HG02763 (cell line): ENCODE results near the gene ZBTB18.

Experiments used
- ATAC-seq: cut with Tn5 transposase; IDR thresholded peaks from one replicate; pipeline ENCODE4 v1.9.1; 2021; ENCODE audit warnings: mild to moderate bottlenecking, moderate library complexity; ENCODE audit not compliant: unreplicated experiment

The ZBTB18 gene

DNA sequence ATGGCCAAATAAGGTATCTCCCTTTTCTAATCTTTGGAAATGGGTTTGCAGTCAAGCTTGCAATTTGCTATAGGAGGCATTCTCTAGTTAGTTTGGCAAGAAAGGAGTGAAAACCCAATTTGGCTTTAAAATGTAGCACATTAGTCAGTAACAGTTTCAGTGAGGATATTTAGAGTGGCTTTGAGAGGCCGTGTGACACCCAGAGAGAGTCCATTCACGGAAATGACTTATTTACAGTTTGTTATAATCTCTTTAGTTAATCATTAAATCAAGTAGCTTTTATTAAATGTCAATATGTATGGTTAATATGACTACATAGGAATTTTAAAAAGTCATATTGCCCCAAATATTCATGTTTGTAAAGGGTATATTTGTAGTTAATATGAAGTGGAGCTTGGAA lies 9.6 kb downstream of the ZBTB18 start:
- no peak for ATAC-seq

- no peak for ATAC-seq
Observed at GRCh38 chr1:244062156-244062725, 11.2 kb downstream of the ZBTB18 start.

DNA sequence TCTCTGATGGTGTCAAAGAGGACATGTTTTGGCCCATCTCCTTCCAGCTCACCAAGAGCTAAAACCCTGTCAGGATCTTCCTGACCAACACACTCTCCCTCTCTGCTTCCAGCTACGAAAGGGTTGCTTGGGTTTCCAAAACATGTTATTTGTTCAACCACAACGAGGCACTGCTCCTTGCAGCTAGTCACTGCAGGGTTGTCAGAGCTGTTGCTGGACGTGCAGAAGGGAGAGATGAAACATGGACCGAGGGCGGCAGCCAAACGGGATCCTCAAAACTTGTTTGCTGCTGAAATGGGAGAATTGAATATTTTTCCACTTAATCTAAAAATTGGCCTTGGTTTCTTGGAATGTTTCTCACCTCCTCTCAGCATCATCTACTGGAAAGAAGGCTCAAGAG lies 12.4 kb downstream of the ZBTB18 start:
- ATAC-seq = no peak

DNA sequence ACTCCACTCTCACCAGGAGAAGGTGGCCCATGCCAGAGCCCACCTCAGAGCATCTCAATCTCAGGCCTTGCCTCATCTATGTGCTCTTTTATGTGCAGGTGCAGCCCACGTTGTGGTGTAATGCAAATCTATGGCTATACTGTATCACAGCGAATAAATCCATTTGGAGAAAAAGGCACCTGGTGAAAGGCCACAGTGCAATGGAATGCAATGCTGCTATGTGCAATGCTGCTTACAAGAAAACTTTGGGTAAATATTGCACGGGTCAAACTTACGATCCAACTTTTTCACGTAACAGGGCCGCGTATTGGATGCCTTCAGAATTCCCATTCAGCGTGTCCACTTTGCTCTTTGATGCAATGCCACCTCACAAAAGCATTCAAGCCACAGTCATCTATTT lies 13.5 kb downstream of the ZBTB18 start:
- ATAC-seq = no peak

GRCh38 chr1:244065063-244065793 lies 14.1 kb downstream of the ZBTB18 start:
- ATAC-seq = no peak

DNA sequence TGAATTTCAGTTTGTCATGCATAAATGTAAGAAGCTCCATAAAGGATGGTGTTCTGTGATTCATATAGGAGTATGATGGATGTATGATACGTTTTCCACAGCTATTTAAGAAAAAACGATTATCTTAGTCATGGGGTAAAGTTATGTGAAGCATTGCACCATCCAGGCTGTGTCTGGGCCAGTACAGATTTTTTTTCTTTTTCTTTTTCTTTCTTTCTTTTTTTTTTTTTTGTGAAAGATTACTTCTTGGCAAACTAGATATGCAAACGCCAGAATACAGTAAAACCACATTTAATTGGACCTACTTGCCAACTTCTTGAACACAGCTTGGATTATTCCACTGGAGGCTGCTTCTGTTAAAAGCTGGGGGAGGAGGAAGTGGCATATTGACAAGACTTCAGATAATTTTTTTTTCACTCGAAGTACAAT lies 14.9 kb downstream of the ZBTB18 start:
- no peak for ATAC-seq

GRCh38 chr1:244066954-244067716 lies 16.1 kb downstream of the ZBTB18 start:
- ATAC-seq = no peak

DNA sequence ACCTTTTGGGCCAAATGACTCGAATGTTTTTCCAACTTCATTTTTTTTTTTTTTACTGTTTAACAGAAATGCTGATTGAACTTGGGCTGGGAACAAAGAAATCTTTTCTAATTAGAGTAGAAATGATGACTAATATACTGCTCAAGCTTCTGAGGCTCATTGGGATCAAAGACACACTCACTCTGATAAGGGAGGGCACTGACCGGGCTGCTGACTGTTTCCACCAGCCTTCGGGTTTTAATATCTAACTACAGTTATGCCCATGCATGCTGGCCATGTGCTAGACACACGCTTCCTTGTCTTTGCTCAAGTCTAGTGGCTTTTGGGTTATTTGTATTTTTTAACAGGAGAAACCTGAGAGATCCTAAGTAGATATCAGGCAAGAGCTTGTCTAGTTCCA lies 16.8 kb downstream of the ZBTB18 start:
- no peak for ATAC-seq

GRCh38 chr1:244068567-244068966 lies 17.5 kb downstream of the ZBTB18 start:
- no peak for ATAC-seq

GRCh38 chr1:244069326-244069898 lies 18.3 kb downstream of the ZBTB18 start:
- ATAC-seq = no peak

GRCh38 chr1:244074559-244075171 lies 23.6 kb downstream of the ZBTB18 start:
- ATAC-seq = peak; percentile 57

DNA sequence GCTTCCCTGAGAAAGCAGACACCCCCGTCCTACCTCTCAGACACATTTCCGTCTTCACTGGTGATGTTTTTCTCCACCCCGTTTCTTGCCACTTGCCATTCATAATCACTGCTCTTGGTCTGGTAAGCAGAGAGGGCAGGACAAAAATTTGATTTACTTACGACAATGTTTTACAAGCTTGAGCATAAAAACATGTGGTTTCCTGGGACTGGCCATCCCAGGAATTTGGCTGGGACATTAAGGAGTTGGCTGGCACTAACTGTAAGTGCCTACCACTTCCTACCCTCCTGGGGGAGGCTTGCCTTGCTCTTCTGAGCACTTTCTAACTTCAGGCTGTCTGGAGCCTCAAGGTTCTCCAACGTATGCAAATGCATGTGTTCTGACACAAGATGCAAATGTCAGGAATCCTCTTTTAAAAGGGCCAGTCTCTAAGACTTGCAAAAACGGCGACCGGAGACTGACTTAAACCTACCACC lies 24.2 kb downstream of the ZBTB18 start:
- ATAC-seq = no peak

DNA sequence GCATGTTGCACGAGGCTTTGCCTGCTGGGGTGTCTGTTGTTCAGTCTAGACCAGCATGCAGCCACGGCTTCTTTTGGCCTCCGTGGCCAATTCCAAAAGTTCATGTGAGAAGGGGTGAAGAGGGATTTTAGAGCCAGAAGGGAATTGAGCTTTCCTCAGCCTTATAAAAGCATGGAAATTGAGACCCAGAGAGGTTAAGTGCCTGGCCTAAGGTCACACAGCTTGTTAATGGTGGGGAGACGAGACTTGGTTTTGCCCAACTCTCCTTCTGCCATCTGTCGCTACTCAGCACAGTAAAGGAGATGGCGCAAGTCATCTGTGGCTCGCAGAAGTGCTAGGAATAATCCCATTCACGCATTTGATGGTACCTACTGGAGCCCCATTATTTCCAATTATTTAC lies 25.7 kb downstream of the ZBTB18 start:
- ATAC-seq = no peak

- ATAC-seq = no peak
Observed at GRCh38 chr1:244077473-244078220, 26.6 kb downstream of the ZBTB18 start.

DNA sequence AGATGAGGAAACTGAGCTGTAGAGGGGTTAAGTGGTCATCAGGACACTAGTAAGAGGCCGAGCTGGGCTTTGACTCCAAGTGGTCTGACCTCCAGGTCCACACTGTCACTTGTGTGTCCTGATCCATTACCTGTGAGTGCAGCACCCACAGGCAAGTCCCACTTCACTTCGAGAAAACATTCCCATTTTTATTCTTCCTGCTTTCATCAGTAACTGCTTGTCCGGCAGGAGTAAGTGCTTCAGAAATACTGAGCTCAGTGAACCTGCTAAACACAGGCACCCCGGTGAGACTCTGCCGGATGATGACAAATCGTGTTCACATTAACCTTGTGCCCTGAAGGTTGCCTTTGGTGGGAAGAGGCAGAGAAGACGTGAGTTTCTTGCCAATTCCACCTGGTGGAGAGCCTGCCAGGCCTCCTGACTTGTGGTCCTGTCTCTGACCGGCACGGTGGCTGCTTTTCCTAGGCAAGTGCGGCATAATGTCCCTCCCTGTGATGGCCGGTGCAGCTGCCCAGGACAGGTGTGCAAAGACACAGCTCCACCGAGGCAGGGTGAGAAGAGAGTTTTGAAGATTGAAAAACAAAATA lies 29.4 kb downstream of the ZBTB18 start:
- no peak for ATAC-seq

GRCh38 chr1:244082969-244083368 lies 31.9 kb downstream of the ZBTB18 start:
- no peak for ATAC-seq

DNA sequence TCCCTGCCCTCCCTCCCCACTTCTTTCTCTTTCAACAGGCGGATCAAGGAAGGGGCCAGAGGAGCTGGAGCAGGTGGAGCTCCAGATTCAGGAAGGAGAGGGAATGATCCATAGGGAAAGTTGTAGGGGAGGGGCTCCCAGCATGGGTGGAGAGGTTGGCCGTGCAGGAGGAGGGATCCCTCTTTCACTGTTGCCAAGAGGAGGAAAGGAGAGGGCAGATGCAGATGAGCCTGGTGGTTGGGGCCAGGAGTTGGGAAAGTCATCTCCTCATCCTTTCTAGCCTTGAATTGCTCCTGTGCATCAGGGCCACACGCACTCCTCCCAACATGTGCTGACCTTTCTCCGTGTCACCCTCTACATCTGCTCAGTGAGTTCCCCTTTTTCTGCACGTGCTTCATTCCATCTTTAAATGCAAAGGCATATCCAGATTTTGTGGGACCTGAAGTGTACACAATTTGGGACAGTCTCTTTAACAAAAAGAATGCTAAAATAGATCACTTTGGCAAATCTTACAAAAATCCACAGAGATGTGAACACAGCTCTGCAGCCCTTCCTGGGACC lies 32.4 kb downstream of the ZBTB18 start:
- ATAC-seq = no peak

DNA sequence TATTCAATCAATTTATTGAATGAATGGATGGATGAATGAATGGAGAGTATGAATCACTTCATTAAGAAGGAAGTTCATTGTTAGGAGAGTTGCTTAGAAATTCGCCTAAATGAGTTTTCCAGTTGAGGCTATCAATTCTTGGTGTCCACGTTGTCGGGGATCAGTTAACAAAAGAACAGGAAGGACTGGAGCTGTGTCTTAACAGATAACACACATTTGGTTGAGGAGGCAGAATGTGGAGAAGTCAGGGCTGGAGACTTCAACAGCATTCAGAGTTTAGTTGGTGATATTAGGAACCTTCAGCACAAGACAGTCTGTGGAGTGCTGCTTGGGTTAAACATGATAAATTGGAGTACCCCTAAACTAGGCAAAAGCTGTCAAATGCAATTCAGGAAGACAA lies 33.7 kb downstream of the ZBTB18 start:
- no peak for ATAC-seq

GRCh38 chr1:244085891-244086290 lies 34.8 kb downstream of the ZBTB18 start:
- no peak for ATAC-seq
